HL-60 (cell line): ENCODE results near the gene SOBP.

ENCODE experiments used
- DNase-seq, 2 experiments: peaks; one replicate each; pipeline ENCODE4 v3.0.0-alpha.2; 2010 to 2020; ENCODE audit warnings: low read depth in 1 of 2, low spot score in 1 of 2
- H3K27ac ChIP-seq: fragments of 250-450 bp; sonication (Bioruptor Pico); replicated peaks from 2 replicates; pipeline ENCODE4 v1.5.1; 2020; ENCODE audit warnings: mild to moderate bottlenecking, moderate library complexity
- H3K27me3 ChIP-seq: fragments of 250-450 bp; sonication (Bioruptor Pico); 2 replicates; pipeline ENCODE4 v1.5.1; 2021; ENCODE audit warnings: mild to moderate bottlenecking, moderate library complexity; ENCODE audit not compliant: insufficient read depth, poor library complexity, severe bottlenecking
- H3K4me3 ChIP-seq: replicated peaks from 2 replicates; pipeline ENCODE4 v1.5.1; 2011; ENCODE audit warnings: mild to moderate bottlenecking, control low read depth, low read length; ENCODE audit not compliant: insufficient read depth
- GABPA ChIP-seq: IDR thresholded peaks from 2 replicates; pipeline ENCODE4 v1.6.1; 2012; ENCODE audit warnings: low read depth
- POLR2AphosphoS5 ChIP-seq: IDR thresholded peaks from 2 replicates; pipeline ENCODE4 v1.6.1; 2012; ENCODE audit warnings: low read depth
- REST ChIP-seq: IDR thresholded peaks from 2 replicates; pipeline ENCODE4 v1.6.1; 2012; ENCODE audit warnings: low read depth; ENCODE audit not compliant: insufficient replicate concordance
- SPI1 ChIP-seq: IDR thresholded peaks from 2 replicates; pipeline ENCODE4 v1.6.1; 2012; ENCODE audit warnings: low read depth, mild to moderate bottlenecking, borderline replicate concordance
- TF ChIP-seq, protein P1 (sequence below): IDR thresholded peaks from one replicate; pipeline ENCODE4 v1.5.1; 2011; ENCODE audit warnings: low read length, control low read depth, inconsistent platforms; ENCODE audit not compliant: insufficient read depth

Gene SOBP

GRCh38 chr6:107602321-107603005 is 112.5 kb downstream of the SOBP start:
- no peak for DNase-seq
- TF ChIP-seq POLR2AphosphoS5 (no peak), SPI1 (no peak), REST (no peak), GABPA (no peak)
- TF ChIP-seq, protein P1, sequence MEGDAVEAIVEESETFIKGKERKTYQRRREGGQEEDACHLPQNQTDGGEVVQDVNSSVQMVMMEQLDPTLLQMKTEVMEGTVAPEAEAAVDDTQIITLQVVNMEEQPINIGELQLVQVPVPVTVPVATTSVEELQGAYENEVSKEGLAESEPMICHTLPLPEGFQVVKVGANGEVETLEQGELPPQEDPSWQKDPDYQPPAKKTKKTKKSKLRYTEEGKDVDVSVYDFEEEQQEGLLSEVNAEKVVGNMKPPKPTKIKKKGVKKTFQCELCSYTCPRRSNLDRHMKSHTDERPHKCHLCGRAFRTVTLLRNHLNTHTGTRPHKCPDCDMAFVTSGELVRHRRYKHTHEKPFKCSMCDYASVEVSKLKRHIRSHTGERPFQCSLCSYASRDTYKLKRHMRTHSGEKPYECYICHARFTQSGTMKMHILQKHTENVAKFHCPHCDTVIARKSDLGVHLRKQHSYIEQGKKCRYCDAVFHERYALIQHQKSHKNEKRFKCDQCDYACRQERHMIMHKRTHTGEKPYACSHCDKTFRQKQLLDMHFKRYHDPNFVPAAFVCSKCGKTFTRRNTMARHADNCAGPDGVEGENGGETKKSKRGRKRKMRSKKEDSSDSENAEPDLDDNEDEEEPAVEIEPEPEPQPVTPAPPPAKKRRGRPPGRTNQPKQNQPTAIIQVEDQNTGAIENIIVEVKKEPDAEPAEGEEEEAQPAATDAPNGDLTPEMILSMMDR, result no peak

DNA sequence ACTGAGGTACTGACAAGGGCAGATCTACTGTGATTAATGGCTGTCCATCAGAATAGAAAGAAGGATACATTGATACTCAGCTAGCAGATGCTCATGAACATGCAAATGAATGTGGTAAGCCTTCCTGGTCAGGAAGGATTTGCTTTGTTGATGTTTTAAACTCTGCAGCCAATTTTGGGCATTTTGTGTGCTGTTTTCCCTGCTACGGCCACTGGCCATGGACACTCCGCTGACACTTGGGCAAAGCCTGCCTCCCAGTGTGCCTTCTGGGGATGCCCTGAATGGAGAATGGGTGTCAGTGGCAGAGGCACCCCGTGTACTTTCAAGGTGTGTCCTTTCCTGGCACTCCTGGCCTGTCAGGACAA is 113.1 kb downstream of the SOBP start:
- H3K27me3 ChIP-seq, result peaks cover 6% of the 10 kb centered on the region
- no peak overlapping the region for H3K4me3 ChIP-seq
- no peak for DNase-seq
- no peak overlapping the region for H3K27ac ChIP-seq
- TF ChIP-seq GABPA (no peak), POLR2AphosphoS5 (no peak)

More at GRCh38 chr6:107602321-107603005, 112.5 kb downstream of the SOBP start:
- Histone ChIP-seq H3K27me3 (peaks cover 6% of the 10 kb centered on the region), H3K4me3 (no peak overlapping the region), H3K27ac (no peak overlapping the region)

- DNase-seq, result no peak
- Histone ChIP-seq H3K4me3 (no peak overlapping the region), H3K27me3 (peaks cover 6% of the 10 kb centered on the region), H3K27ac (no peak overlapping the region)
- TF ChIP-seq POLR2AphosphoS5 (no peak), GABPA (no peak), SPI1 (no peak), REST (no peak)
- TF ChIP-seq, protein P1, result no peak
Observed at GRCh38 chr6:107604549-107604948, 114.6 kb downstream of the SOBP start.

DNA sequence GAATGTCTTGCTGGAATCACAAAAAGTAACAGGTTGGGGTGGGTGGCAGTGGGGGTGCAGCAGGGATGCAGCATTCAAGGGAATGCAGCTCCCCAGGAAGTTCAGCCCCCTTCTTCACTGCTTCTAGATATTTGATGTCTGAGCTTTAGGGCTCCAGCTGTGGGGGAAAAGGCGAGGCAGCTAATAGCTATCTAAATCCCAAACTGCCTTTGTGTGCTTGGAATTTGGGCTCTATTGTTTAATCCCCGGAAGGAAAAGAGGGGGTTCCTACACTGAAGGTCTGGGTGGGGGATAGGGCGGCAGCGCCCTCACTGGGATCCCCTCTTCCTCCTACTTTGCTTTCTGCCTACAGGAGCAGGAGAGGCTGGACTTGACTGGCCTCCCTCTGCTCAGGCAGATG is 116.5 kb downstream of the SOBP start:
- no peak for DNase-seq
- TF ChIP-seq REST, result no peak
- no peak for TF ChIP-seq GABPA
- TF ChIP-seq SPI1, result no peak
- no peak for TF ChIP-seq POLR2AphosphoS5
- TF ChIP-seq, protein P1, result no peak
- Histone ChIP-seq H3K27me3 (no peaks in the 10 kb centered on the region), H3K4me3 (no peak overlapping the region), H3K27ac (no peak overlapping the region)
